GM18868 (cell line): ENCODE results near the gene SKIC3.

Experiments used
- ATAC-seq: cut with Tn5 transposase; IDR thresholded peaks from one replicate; pipeline ENCODE4 v1.9.1; 2021; ENCODE audit warnings: mild to moderate bottlenecking, moderate library complexity; ENCODE audit not compliant: unreplicated experiment

The SKIC3 gene

GRCh38 chr5:95554647-95555548 lies at the start of gene SKIC3, which contains the start of gene ARSK:
TSS of gene SKIC3 (minus strand) at chr5:95554977. CDS start at chr5:95547150, 7,827 bp downstream.
TSS of gene ARSK (plus strand) at chr5:95555101. CDS start at chr5:95555279, 178 bp downstream.
- ATAC-seq: peak; percentile 90

DNA sequence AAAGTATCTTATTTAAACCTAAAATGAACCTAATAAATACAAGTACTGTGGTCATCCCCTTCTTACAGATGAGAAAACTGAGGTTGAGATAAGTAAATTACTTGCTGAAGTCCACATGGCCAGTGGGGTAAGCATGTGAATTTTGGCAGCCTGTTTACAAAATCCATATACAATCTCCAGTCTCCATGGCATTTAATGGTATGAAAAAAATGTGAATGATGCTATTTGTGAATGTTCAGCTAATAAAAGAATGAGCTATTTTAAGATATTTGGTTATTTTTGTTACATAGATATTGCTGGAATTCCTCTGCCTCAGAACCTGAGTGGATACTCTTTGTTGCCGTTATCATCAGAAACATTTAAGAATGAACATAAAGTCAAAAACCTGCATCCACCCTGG lies 45.8 kb upstream of the SKIC3 start:
- no peak for ATAC-seq

DNA sequence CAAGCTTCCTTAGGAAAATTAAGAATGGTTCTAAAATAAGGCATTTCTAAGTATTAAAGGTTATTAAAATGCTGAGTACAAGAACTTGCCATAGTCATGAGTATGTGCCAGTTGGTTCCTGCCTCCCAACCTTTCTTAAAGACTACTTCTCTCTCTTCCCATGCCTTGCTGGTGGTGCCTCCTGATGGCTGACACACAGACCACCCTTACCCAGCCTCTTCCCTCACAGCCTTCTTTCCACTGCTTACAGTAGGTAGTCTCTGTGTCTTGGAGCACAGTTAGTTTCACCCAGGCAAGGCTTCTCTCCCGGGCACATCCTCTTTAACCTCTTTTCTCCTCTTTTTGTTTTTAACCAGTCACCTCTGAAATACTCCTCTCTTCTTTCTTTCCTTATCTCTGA lies 44.5 kb upstream of the SKIC3 start:
- ATAC-seq: no peak

GRCh38 chr5:95595289-95595931 lies 40.6 kb upstream of the SKIC3 start:
- ATAC-seq: no peak

DNA sequence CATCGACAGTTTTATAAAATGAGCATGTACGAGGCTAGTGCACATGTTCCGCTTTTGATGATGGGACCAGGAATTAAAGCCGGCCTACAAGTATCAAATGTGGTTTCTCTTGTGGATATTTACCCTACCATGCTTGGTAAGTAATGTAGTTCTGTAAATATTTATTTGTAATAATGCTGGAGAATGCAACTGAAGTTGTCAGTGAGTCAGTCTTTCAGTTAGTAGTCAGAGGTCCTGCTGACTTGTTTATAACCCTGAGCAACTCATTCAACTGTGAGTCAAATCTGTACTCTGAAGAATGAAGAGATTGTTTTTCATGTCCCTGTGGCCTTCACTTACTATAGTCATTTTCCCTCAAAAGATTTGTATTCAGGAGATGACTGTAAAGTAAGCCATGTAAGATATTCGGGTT lies 36.7 kb upstream of the SKIC3 start:
- ATAC-seq: peak; percentile 97

DNA sequence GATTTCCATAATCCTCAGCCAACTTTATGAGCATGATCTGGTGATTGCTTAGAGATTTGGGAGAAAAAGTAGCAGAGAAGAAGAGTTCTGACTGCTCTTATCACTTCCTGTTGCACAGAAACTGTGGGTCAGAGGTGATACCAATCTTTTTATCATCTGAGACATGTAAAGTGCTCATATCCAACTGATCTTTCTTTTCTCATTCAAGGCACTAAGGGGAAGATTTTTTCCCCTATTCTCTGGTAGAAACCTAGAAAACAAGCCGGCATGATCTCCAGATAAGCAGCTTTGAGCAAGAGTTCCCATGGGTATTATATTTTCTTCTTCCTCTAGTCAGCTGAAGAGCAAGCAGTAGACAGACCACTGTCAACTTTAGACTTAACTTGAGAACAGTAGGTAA lies 36.1 kb upstream of the SKIC3 start:
- no peak for ATAC-seq

DNA sequence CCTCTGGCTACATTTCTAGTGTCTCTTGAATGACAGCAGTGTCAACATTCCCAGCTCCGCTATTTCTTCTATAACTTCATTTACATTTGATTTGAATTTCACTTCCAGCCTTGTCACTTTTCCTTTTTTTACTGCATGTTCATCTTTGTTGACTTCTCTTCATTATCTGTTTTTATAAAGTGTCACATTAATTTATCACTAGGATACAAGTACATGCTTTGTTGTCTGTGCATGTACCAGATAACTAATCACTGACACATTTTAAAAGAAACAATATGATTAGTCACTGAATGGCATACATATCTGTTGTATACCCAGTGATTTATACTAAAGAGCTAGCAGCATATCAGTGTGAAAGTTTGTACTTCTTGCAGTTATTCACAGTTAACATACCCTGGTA lies 29.2 kb upstream of the SKIC3 start:
- ATAC-seq: no peak

DNA sequence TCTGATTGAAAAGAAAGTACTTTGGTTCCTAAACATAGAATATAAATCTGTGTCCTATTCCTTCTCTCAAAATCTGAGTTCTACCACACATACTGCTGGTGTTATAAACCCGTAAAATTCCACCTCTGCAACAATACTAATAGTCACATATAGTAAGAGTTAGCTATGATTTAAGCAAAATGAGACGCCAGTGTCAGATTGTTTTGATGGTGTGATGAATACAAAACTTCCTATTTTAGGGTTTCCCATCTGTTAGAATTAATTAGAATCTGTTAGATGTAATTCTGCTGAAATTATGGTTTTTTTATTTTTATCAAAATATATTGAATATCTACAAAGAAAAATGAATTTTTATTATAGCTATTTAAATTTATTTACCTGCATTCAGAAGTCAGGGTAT lies 26.8 kb upstream of the SKIC3 start:
- ATAC-seq: no peak

DNA sequence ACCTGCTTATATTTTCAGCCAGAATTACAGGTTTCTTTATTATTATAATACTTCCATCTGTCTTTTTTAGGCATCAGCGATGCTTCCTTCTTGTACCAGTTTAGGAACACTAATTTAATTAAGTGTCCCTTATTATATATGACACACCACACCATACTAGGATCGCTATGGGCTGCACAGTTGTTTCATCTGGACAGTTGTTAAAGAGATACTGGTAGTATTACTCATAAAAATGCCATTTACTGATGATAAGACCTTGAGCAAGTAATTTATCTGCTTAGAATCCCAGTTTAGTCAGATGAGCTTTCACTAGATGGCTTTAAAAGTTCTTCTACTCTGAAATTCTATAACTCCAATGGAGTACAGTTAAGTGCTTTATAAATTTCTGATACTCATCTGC lies 17.2 kb upstream of the SKIC3 start:
- ATAC-seq: no peak

DNA sequence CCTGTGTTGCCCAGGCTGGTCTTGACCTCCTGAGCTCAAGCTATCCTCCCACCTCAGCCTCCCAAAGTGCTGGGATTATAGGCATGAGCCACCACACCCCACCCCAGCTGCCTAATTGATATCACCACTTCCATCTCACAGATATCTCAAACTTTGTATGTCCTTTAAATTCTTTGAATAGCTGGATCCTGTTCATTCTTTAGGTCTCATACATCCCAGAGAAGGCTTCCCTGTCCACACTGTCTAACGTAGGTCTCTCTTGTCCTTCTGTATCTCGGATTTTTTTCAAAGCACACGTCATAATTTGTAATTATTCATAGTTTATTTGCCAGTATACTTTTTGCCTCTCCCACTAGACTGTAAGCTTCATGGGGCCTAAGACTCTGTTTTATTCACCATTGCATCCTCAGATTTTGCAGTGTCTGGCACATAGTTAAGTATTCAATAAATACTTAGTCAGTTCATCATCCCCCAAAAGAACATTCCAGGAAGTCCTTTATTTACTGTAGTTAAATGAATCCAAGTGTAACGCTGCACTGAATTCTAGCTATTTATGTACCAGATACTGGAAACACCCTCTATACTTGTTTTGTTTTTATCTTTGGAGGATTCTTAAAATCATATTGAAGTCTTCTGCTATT lies 10.6 kb upstream of the SKIC3 start:
- no peak for ATAC-seq

- ATAC-seq: no peak
Measured at GRCh38 chr5:95564450-95564849, 9.7 kb upstream of the SKIC3 start.

- no peak for ATAC-seq
Measured at GRCh38 chr5:95563367-95563766, 8.6 kb upstream of the SKIC3 start.

DNA sequence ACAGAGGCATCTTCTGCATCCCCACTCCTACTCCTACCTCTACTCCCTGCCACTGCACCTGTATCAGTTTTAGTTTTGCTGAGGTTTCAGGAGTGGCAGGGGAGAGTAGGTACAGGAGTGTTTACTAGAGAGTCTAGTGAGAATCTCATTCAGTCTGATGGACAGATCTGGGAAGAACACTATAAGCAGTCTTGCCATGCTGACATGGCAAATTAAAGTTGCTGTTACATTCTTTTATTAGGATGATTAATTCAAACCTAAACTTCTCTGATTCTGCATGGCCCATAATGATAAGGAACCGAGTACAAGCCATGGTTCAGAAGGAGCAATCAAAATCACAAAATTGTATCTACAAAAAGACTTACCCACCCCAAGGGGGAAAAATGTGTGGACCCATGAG lies 7.5 kb upstream of the SKIC3 start:
- no peak for ATAC-seq

DNA sequence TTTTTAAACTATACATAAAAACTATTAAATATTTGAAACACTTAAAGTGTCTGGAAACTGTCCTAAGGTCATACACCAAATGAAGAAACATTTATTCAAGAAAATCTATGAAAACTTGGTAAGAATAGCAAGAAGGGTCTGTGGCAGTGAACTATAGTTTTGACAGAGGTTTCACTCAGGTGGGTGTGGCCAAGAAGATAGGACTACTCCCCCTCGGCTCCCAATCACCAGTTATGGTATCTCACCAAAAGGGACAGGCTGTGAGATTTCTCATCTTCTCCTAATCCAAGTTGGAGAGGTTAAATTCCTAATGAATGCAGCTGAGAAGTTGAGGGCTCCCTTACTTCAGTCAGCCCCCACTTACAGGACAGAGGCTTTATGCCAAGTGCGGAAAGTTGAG lies 3.1 kb upstream of the SKIC3 start:
- no peak for ATAC-seq

DNA sequence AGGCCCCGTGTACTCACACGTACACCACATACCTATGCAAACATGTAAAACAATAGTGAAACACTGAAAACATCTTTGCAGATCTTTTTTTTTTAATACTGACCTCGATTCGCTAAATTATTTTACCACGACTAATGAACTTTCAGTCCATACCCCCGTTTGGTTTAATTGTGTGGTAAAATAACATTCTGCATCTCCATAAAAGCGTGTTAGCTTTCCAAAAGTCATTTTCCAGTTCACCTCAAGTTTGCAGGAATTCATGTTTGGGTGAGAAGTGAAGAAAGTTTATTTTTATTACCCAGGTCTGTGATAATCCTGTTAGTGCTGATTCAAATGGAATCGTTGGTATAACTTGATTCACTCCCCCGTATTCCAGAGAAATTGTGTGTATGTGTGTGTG lies 776 bp upstream of the SKIC3 start:
- ATAC-seq: no peak

DNA sequence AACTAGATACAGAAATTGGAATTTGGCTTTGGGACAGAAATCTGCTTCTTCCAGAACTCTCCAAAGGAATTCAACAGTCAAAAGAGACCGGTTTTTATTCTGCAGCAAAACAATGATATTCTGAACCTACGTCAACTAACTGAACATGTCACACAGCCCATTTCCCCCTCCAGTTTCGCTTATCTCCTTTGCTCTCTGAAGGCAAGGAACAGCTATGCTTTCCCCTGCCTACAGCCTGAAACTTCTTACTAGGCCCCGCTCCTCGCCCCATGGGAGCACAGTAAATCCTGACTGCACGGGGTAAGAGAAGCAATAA lies 488 bp downstream of the SKIC3 start:
- peak; percentile 31 for ATAC-seq

DNA sequence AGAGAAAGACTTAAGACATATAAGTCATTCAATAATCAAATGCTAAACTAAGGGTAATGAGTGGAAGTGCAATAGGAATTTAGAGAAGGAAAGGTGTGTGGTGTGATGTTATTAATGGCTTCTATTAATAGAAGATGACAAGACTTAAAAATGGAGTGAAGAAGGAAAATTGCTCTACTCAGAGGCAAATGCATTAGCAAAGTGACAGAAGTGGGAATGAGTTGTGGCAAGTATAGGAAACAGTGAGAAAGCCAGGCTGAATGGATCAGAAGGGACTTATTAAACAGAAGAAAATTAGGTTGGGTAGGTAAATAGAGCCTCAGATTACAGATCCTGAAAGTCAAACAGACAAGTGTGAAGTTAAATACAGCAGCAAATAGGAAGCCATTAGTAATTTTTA lies 5.7 kb downstream of the SKIC3 start:
- ATAC-seq: no peak

DNA sequence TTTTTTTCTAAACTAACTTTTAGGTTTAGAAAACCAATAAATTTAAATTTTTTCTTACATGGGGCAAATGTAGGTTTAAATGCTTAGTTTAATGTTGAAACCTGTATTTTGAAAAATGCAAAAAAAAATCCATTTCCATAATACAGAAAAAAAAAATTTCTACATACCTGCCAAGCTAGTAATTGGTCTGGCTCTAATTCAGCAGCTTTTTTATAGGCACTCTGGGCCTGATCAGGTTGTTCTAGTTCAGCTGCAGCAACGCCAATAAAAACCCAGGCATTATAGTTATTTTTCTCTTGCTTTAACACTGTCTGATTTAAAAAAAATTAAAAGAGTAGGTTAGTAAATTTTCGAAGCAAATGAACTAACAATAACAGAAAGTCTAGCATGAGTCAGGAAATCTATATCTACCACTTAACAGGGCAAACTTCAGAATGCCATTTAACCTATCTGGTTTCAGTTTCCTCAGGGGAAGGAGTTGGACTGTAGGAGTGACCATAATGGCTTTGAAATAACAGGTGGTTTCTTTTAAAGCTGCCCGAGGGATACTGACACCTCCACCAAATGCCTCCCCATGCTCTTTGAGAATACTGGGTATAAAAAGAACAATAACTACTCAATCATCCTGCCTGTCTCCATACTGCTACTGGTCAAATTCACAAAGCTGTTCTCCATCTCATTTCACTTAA lies 11.6 kb downstream of the SKIC3 start:
- ATAC-seq: no peak

DNA sequence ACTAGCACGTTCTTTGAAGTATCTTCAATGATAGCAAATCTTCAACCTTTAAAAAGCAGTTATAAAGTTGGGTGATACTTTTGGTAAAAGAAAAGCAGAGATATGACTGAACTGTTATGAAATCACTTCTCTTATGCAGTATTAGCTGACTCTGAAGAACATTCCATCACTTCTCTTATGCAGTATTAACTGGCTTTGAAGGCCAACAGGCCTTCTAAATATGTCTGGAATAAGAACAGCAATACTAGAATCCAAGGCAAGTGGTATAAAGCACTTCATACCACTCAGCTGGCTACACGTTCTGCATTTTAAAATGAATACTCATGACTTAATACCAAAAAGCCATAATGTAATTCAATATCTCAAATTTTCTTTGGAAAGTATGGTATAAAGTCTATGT lies 17.3 kb downstream of the SKIC3 start:
- ATAC-seq: no peak

- ATAC-seq: no peak
Measured at GRCh38 chr5:95533761-95534160, 21.0 kb downstream of the SKIC3 start.

DNA sequence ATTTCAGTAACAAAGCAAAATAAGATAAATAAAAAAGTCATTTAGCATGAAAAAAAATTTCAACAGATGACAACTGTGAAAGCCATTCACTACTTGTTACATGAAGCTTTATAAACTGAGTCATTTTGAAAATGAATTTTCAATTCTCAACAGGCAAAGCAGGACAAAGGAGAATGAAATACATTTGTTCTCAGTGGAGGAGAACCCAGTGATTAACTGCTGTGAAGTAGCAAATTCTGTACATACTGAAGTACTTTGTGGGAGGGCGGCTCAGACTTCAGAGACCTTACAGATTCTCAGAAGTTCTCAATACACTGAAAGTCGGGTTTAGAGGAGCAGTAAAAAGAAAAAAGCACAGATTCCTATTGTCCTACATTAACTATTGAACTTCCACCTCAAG lies 21.7 kb downstream of the SKIC3 start:
- no peak for ATAC-seq
